ENCODE measurements around the gene PHRF1.

PHRF1 gene

GRCh38 chr11:616320-617198, 40.3 kb downstream of the PHRF1 start:
- no peak for ATAC-seq

- no peak for ATAC-seq
Observed at GRCh38 chr11:617199-617911, 41.1 kb downstream of the PHRF1 start.

GRCh38 chr11:617912-618682, 41.8 kb downstream of the PHRF1 start:
- ATAC-seq = no peak

GRCh38 chr11:618856-619627, 42.8 kb downstream of the PHRF1 start:
- no peak for ATAC-seq

- ATAC-seq = no peak
Observed at GRCh38 chr11:619628-620050, 43.4 kb downstream of the PHRF1 start.

- no peak for ATAC-seq
Observed at GRCh38 chr11:620201-620600, 43.9 kb downstream of the PHRF1 start.

GRCh38 chr11:620935-621814, 44.9 kb downstream of the PHRF1 start:
- ATAC-seq = no peak

GRCh38 chr11:621838-622237, 45.6 kb downstream of the PHRF1 start:
- ATAC-seq = no peak

GRCh38 chr11:623349-623869, 47.1 kb downstream of the PHRF1 start:
- ATAC-seq = no peak

GRCh38 chr11:623999-624704, 47.9 kb downstream of the PHRF1 start:
- ATAC-seq = no peak

- no peak for ATAC-seq
Observed at GRCh38 chr11:624705-625635, 48.7 kb downstream of the PHRF1 start, which contains the start of gene CDHR5. Gene CDHR5 (minus strand): TSS chr11:624955. CDS start chr11:624902, 53 bp downstream.

GRCh38 chr11:625636-626268, 49.5 kb downstream of the PHRF1 start:
- ATAC-seq = no peak

GRCh38 chr11:626475-627307, 50.4 kb downstream of the PHRF1 start, which contains the start of gene SCT:
Gene SCT (minus strand): TSS chr11:627181. CDS start chr11:627143, 38 bp downstream.
- ATAC-seq = no peak

GRCh38 chr11:627308-627576, 51.0 kb downstream of the PHRF1 start:
- no peak for ATAC-seq

GRCh38 chr11:628056-628455, 51.8 kb downstream of the PHRF1 start:
- ATAC-seq = no peak

GRCh38 chr11:629237-629583, 52.9 kb downstream of the PHRF1 start:
- ATAC-seq = no peak

GRCh38 chr11:630871-631270, 54.6 kb downstream of the PHRF1 start:
- no peak for ATAC-seq

GRCh38 chr11:635945-636510, 59.8 kb downstream of the PHRF1 start:
- no peak for ATAC-seq
